ENCODE measurements around the gene ATAD3C. TPM values are rescaled to one million over a fixed set of nuclear protein-coding genes. Genes with fewer than 3 reads are reported as not detected.
A peak's percentile ranks its signal among the peaks of the same experiment; 100 is the strongest.

The ATAD3C gene
- polyA plus RNA-seq, 1 of the 3 experiments (the other 2 are of a cell fraction), result 0.38 TPM

GRCh38 chr1:1471389-1472052 lies 22.0 kb downstream of the ATAD3C start, which contains the start of gene ATAD3B:
ATAD3B (plus strand) TSS chr1:1471765; CDS start chr1:1471885, 120 bp downstream.
- Histone ChIP-seq H3F3A (replicated peaks; ENCODE audit: insufficient read depth) (peaks cover 3% of the 10 kb centered on the region), H3K79me2 (ENCODE audit: insufficient read depth) (peaks cover 46% of the 10 kb centered on the region), H3K36me3 (replicated peaks in 1 of 2; ENCODE audit: control insufficient read depth in 1 of 2, insufficient read depth in 2 of 2, low read length in 1 of 2) (no peaks in the 10 kb centered on the region), H3K4me1 (ENCODE audit: control insufficient read depth in 1 of 2, insufficient read depth in 2 of 2, low read depth in 1 of 2, low read length in 1 of 2) (peaks cover 0 to 5% of the 10 kb centered on the region in 2 experiments; a peak in 1 of 4 replicates), H3K27me3 (ENCODE audit: insufficient read depth) (no peaks in the 10 kb centered on the region), H4K20me1 (ENCODE audit: insufficient read depth) (peaks cover 19% of the 10 kb centered on the region), H3K9me3 (no peaks in the 10 kb centered on the region), H2AFZ (ENCODE audit: low read depth) (peak within 1 kb of the TSS; percentile 88; the same call in 1 of the 2 replicates), H3K27ac (ENCODE audit: low read depth in 2 of 2, low read length in 1 of 2) (peak within 1 kb of the TSS; percentile 68 to 83), H3K4me3 (ENCODE audit: low read depth in 2 of 2, low read length in 1 of 2) (peak within 1 kb of the TSS; percentile 78 to 84), H3K4me2 (peak within 1 kb of the TSS; percentile 89), H3K9ac (peak within 1 kb of the TSS; percentile 84), H3K9me2 (no peaks in the 10 kb centered on the region)
- peak; percentile 98 for DNase-seq
- WGBS (ENCODE audit: low lambda C conversion rate), result 0% methylated on average over 6 of the region's 87 CpGs
- CTCF ChIA-PET, result no interaction called here
- POLR2A ChIA-PET, result no interaction called here
- TF ChIP-seq GABPA (IDR thresholded peaks at IDR 0.05; ENCODE audit: low read depth), result peak; percentile 89
- no peak for TF ChIP-seq CTCF (IDR thresholded peaks at IDR 0.05)
- no peak for TF ChIP-seq USF2 (IDR thresholded peaks at IDR 0.05; ENCODE audit: borderline replicate concordance, low read depth, low read length)
- TF ChIP-seq TAF1 (IDR thresholded peaks at IDR 0.05; ENCODE audit: borderline replicate concordance, low read depth, low read length), result peak; percentile 72
- no peak for TF ChIP-seq GATA2 (CRISPR knock-in tag; IDR thresholded peaks at IDR 0.05)
- no peak for TF ChIP-seq PBX3 (IDR thresholded peaks at IDR 0.05)
- no peak for TF ChIP-seq FOXM1 (IDR thresholded peaks at IDR 0.05; ENCODE audit: low read depth)
- TF ChIP-seq JUND (IDR thresholded peaks at IDR 0.05), result no peak
- peak; percentile 53 for TF ChIP-seq CHD2 (IDR thresholded peaks at IDR 0.05; ENCODE audit: low read length, partially characterized antibody)
- TF ChIP-seq REST (IDR thresholded peaks at IDR 0.05; ENCODE audit: low read depth, low read length), result peak; percentile 41; the same call in 1 of the 2 replicates
- TF ChIP-seq EZH2phosphoT487 (IDR thresholded peaks at IDR 0.05; ENCODE audit: borderline replicate concordance, low read depth), result no peak
- TF ChIP-seq RAD21 (IDR thresholded peaks at IDR 0.05; ENCODE audit: low read length), result no peak
- TF ChIP-seq NFIC (IDR thresholded peaks at IDR 0.05; ENCODE audit: borderline replicate concordance), result no peak
- TF ChIP-seq FOXJ3 (CRISPR knock-in tag; IDR thresholded peaks at IDR 0.05), result no peak
- peak; percentile 79 for TF ChIP-seq NRF1 (IDR thresholded peaks at IDR 0.05; ENCODE audit: low read depth, low read length)
- TF ChIP-seq EP300 (IDR thresholded peaks at IDR 0.05; ENCODE audit: borderline replicate concordance in 1 of 2, low read depth in 1 of 2, low read length in 1 of 2), result no peak
- TF ChIP-seq IRF3 (IDR thresholded peaks at IDR 0.05; ENCODE audit: low read depth, low read length), result no peak
- TF ChIP-seq USF1 (IDR thresholded peaks at IDR 0.05; ENCODE audit: borderline replicate concordance, low read depth), result 0 out of 2 replicates have a peak, but pooled peaks have one; percentile 9
- TF ChIP-seq POLR2AphosphoS5 (IDR thresholded peaks at IDR 0.05; ENCODE audit: low read depth, low read length), result peak; percentile 68
- no peak for TF ChIP-seq ZBTB33 (IDR thresholded peaks at IDR 0.05; ENCODE audit: borderline replicate concordance, low read depth)
- no peak for TF ChIP-seq TCF12 (IDR thresholded peaks at IDR 0.05)

Measured in SK-N-SH (cell line).